Measurements from ENCODE around the gene GRAMD1B. TPM values are rescaled to one million over a fixed set of nuclear protein-coding genes. Genes with fewer than 3 reads are reported as not detected.

The GRAMD1B gene
- total RNA-seq, 1 experiment from 2014 or later: 12.7 TPM

GRCh38 chr11:123558536-123559315 is 128.7 kb downstream of the GRAMD1B start:
- ATAC-seq (no peak), DNase-seq (ENCODE audit: low read depth, low spot score) (no peak)
- Histone ChIP-seq H3K9me3 (ENCODE audit: control insufficient read depth in 1 of 2, insufficient read depth in 1 of 2, low read depth in 1 of 2, low read length in 2 of 2) (no peaks in the 10 kb centered on the region), H4K20me1 (ENCODE audit: insufficient read depth) (no peaks in the 10 kb centered on the region), H3K36me3 (ENCODE audit: control insufficient read depth in 1 of 2, insufficient read depth in 2 of 2, low read length in 2 of 2) (no peaks in the 10 kb centered on the region), H3K79me2 (ENCODE audit: insufficient read depth, low read length) (no peaks in the 10 kb centered on the region), H2AFZ (ENCODE audit: low read depth, low read length, poor library complexity, severe bottlenecking) (no peak overlapping the region), H3K9ac (ENCODE audit: low read length) (no peak overlapping the region), H3K4me2 (ENCODE audit: low read length) (no peak overlapping the region), H3K4me1 (ENCODE audit: control insufficient read depth in 1 of 2, insufficient read depth in 2 of 2, low read length in 2 of 2) (peaks cover 0 to 4% of the 10 kb centered on the region in 2 experiments; a peak in 2 of 4 replicates), H3K27ac (ENCODE audit: low read depth, low read length) (no peak overlapping the region), H3K27me3 (ENCODE audit: insufficient read depth, low read length) (no peaks in the 10 kb centered on the region), H3K4me3 (replicated peaks in 1 of 2; ENCODE audit: low read depth in 1 of 2, low read length in 2 of 2) (no peak overlapping the region), H3K9me2 (ENCODE audit: insufficient read depth) (no peaks in the 10 kb centered on the region)
- POLR2A ChIA-PET: no interaction called here
- CTCF ChIA-PET: interaction anchor here (1.7 kb wide), 1 partner anchor 22 kb away, joined by 3 read pairs; no protein-coding TSS in a partner anchor
- BruUV-seq (replicated peaks): no TSS peak
- RAD21 ChIA-PET (ENCODE audit: low non-redundant PET in 1 of 2, low total read pairs in 2 of 2, uncharacterized antibody in 2 of 2, unreplicated experiment in 2 of 2): no interaction called here
- intact Hi-C loops (cut with micrococcal nuclease): no loop called here
- TF ChIP-seq CEBPB (IDR thresholded peaks at IDR 0.05; ENCODE audit: low read depth) (no peak), ELF1 (IDR thresholded peaks at IDR 0.05; ENCODE audit: borderline replicate concordance, low read depth) (no peak), FOSL1 (IDR thresholded peaks at IDR 0.05; ENCODE audit: low read depth) (no peak), ZNF274 (IDR thresholded peaks at IDR 0.05; ENCODE audit: low read depth, low read length) (no peak), RAD21 (IDR thresholded peaks at IDR 0.05; ENCODE audit: low read depth) (no peak), MAX (IDR thresholded peaks at IDR 0.05) (no peak), EZH2 (IDR thresholded peaks at IDR 0.05) (no peak), TCF7L2 (IDR thresholded peaks at IDR 0.05; ENCODE audit: borderline replicate concordance, extremely low read depth, insufficient read depth, insufficient read length) (no peak), CTCF (IDR thresholded peaks at IDR 0.05 in 2 of 3, conservative IDR thresholded peaks at IDR 0.05 in 1 of 3; ENCODE audit: borderline replicate concordance in 1 of 3, insufficient read depth in 1 of 3, low read depth in 2 of 3, low read length in 2 of 3) (no peak), CBX3 (IDR thresholded peaks at IDR 0.05; ENCODE audit: low read depth) (no peak), REST (IDR thresholded peaks at IDR 0.05; ENCODE audit: low read depth) (no peak), ZBTB33 (IDR thresholded peaks at IDR 0.05; ENCODE audit: extremely low read depth, insufficient replicate concordance, low read length) (no peak), EZH2phosphoT487 (IDR thresholded peaks at IDR 0.05; ENCODE audit: borderline replicate concordance) (no peak), YY1 (IDR thresholded peaks at IDR 0.05; ENCODE audit: extremely low read depth, insufficient replicate concordance, low read depth, low read length) (no peak), POLR2AphosphoS5 (IDR thresholded peaks at IDR 0.05; ENCODE audit: low read depth, low read length) (no peak), SIN3A (IDR thresholded peaks at IDR 0.05; ENCODE audit: low read depth) (no peak), SP1 (IDR thresholded peaks at IDR 0.05; ENCODE audit: low read depth) (no peak), EGR1 (IDR thresholded peaks at IDR 0.05; ENCODE audit: low read depth) (no peak), ATF3 (IDR thresholded peaks at IDR 0.05) (no peak)
